Tibial nerve (tissue), 4 donors: Measurements from ENCODE around the gene MCRS1.

ENCODE experiments used
- EP300 ChIP-seq, 2 donors: sonication (generic); formaldehyde crosslinking; IDR thresholded peaks; one replicate each; pipeline ENCODE4 v1.6.1; 2017; ENCODE audit warnings: antibody characterized with exemption in 2 of 2, mild to moderate bottlenecking in 1 of 2
- TF ChIP-seq, protein P1 (sequence below), 5 experiments: fragments of 200-600 bp in 3 of 5; fragments of 450-650 bp in 2 of 5; sonication (generic) in 3 of 5; IDR thresholded peaks; one replicate each; pipeline ENCODE4 v1.5.1; 2016 to 2019; ENCODE audit warnings: antibody characterized with exemption in 5 of 5, mild to moderate bottlenecking in 3 of 5, moderate library complexity in 2 of 5

- TF ChIP-seq, protein P1, sequence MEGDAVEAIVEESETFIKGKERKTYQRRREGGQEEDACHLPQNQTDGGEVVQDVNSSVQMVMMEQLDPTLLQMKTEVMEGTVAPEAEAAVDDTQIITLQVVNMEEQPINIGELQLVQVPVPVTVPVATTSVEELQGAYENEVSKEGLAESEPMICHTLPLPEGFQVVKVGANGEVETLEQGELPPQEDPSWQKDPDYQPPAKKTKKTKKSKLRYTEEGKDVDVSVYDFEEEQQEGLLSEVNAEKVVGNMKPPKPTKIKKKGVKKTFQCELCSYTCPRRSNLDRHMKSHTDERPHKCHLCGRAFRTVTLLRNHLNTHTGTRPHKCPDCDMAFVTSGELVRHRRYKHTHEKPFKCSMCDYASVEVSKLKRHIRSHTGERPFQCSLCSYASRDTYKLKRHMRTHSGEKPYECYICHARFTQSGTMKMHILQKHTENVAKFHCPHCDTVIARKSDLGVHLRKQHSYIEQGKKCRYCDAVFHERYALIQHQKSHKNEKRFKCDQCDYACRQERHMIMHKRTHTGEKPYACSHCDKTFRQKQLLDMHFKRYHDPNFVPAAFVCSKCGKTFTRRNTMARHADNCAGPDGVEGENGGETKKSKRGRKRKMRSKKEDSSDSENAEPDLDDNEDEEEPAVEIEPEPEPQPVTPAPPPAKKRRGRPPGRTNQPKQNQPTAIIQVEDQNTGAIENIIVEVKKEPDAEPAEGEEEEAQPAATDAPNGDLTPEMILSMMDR (IDR thresholded peaks at IDR 0.05): no peak
- no peak for TF ChIP-seq EP300 (IDR thresholded peaks at IDR 0.05)
Observed at GRCh38 chr12:49582201-49582600, 14.3 kb upstream of the MCRS1 start.
